Measurements from ENCODE around the gene PDE6H.
A peak's percentile ranks its signal among the peaks of the same experiment; 100 is the strongest.

PDE6H gene

GRCh38 chr12:14992673-14993072 lies 19.8 kb downstream of the PDE6H start:
- in situ Hi-C loops (cut with MboI; ENCODE audit: low sequenced_read_pairs, unreplicated experiment), result loop anchor here (10.0 to 25.0 kb wide), 2 partner anchors 268 to 755 kb away; no protein-coding TSS in a partner anchor
- no peak for DNase-seq (ENCODE audit: low spot score)
- no peak for TF ChIP-seq CTCF (IDR thresholded peaks at IDR 0.05; ENCODE audit: borderline replicate concordance, control extremely low read depth, extremely low read depth, insufficient read depth, missing control alignments)

GRCh38 chr12:14993117-14993516 lies 20.3 kb downstream of the PDE6H start:
- in situ Hi-C loops (cut with MboI; ENCODE audit: low sequenced_read_pairs, unreplicated experiment), result loop anchor here (10.0 to 25.0 kb wide), 2 partner anchors 268 to 756 kb away; no protein-coding TSS in a partner anchor
- no peak for TF ChIP-seq CTCF (IDR thresholded peaks at IDR 0.05; ENCODE audit: borderline replicate concordance, control extremely low read depth, extremely low read depth, insufficient read depth, missing control alignments)
- DNase-seq (ENCODE audit: low spot score), result no peak

GRCh38 chr12:14993537-14994266 lies 20.9 kb downstream of the PDE6H start:
- DNase-seq (ENCODE audit: low spot score), result no peak
- in situ Hi-C loops (cut with MboI; ENCODE audit: low sequenced_read_pairs, unreplicated experiment), result loop anchor here (10.0 to 25.0 kb wide), 2 partner anchors 269 to 756 kb away; no protein-coding TSS in a partner anchor
- no peak for TF ChIP-seq CTCF (IDR thresholded peaks at IDR 0.05; ENCODE audit: borderline replicate concordance, control extremely low read depth, extremely low read depth, insufficient read depth, missing control alignments)

GRCh38 chr12:14994610-14995009 lies 21.8 kb downstream of the PDE6H start:
- no peak for TF ChIP-seq CTCF (IDR thresholded peaks at IDR 0.05; ENCODE audit: borderline replicate concordance, control extremely low read depth, extremely low read depth, insufficient read depth, missing control alignments)
- in situ Hi-C loops (cut with MboI; ENCODE audit: low sequenced_read_pairs, unreplicated experiment), result loop anchor here (5.0 to 25.0 kb wide), 3 partner anchors 152 to 757 kb away; partner anchors contain the start of gene ART4
- DNase-seq (ENCODE audit: low spot score), result no peak

GRCh38 chr12:14995583-14996425 lies 23.0 kb downstream of the PDE6H start:
- no peak for DNase-seq (ENCODE audit: low spot score)
- in situ Hi-C loops (cut with MboI; ENCODE audit: low sequenced_read_pairs, unreplicated experiment), result loop anchor here (5.0 to 25.0 kb wide), 3 partner anchors 154 to 759 kb away; partner anchors contain the start of gene ART4
- TF ChIP-seq CTCF (IDR thresholded peaks at IDR 0.05; ENCODE audit: borderline replicate concordance, control extremely low read depth, extremely low read depth, insufficient read depth, missing control alignments), result peak; percentile 48

GRCh38 chr12:14997998-14998397 lies 25.2 kb downstream of the PDE6H start:
- no peak for DNase-seq (ENCODE audit: low spot score)
- TF ChIP-seq CTCF (IDR thresholded peaks at IDR 0.05; ENCODE audit: borderline replicate concordance, control extremely low read depth, extremely low read depth, insufficient read depth, missing control alignments), result no peak
- in situ Hi-C loops (cut with MboI; ENCODE audit: low sequenced_read_pairs, unreplicated experiment), result loop anchor here (5.0 to 25.0 kb wide), 3 partner anchors 156 to 761 kb away; partner anchors contain the start of gene ART4
